Kidney (tissue), 14 donors: ENCODE results near the gene NIPA2. TPM values are rescaled to one million over a fixed set of nuclear protein-coding genes. Genes with fewer than 3 reads are reported as not detected.

Experiments used
- DNase-seq, 5 donors: peaks; one replicate each; pipeline ENCODE4 v3.0.0-alpha.2; 2013 to 2020
- FAIRE-seq: peaks from 2 replicates; lab custom pipeline; 2012; peaks lifted over from hg19 to GRCh38; lab: Jason Lieb, UNC
- H3K27ac ChIP-seq, 2 donors: one replicate each; pipeline ENCODE4 v1.7.0; 2013; ENCODE audit warnings: low read depth in 2 of 2, low read length in 2 of 2, inconsistent platforms in 1 of 2
- H3K27me3 ChIP-seq: one replicate; pipeline ENCODE4 v1.7.1; 2013; ENCODE audit warnings: low read length, inconsistent platforms; ENCODE audit not compliant: control insufficient read depth, insufficient read depth
- H3K36me3 ChIP-seq, 3 donors: one replicate each; pipeline versions ENCODE4 v1.7.0 to v1.7.1; 2013; ENCODE audit warnings: low read length in 3 of 3, control low read depth in 1 of 3, inconsistent platforms in 1 of 3; ENCODE audit not compliant: insufficient read depth in 3 of 3, control insufficient read depth in 2 of 3
- H3K4me1 ChIP-seq, 3 donors: one replicate each; pipeline versions ENCODE4 v1.7.0 to v1.7.1; 2013; ENCODE audit warnings: low read length in 3 of 3, inconsistent platforms in 1 of 3, low read depth in 1 of 3; ENCODE audit not compliant: control insufficient read depth in 2 of 3, insufficient read depth in 2 of 3
- H3K4me3 ChIP-seq, 3 donors: one replicate each; pipeline versions ENCODE4 v1.7.0 to v1.8.1; 2013; ENCODE audit warnings: low read length in 3 of 3, control low read depth in 1 of 3, inconsistent platforms in 1 of 3
- H3K9ac ChIP-seq, 3 donors: one replicate each; pipeline versions ENCODE4 v1.7.0 to v1.7.1; 2013; ENCODE audit warnings: low read length in 3 of 3, control low read depth in 1 of 3, inconsistent platforms in 1 of 3
- H3K9me3 ChIP-seq, 3 donors: one replicate each; pipeline versions ENCODE4 v1.7.0 to v1.7.1; 2013; ENCODE audit warnings: low read length in 3 of 3, control low read depth in 1 of 3, inconsistent platforms in 1 of 3; ENCODE audit not compliant: control insufficient read depth in 2 of 3, insufficient read depth in 1 of 3
- CTCF ChIP-seq: IDR thresholded peaks from 3 replicates; pipeline ENCODE4 v1.5.1; 2012; ENCODE audit warnings: mild to moderate bottlenecking, moderate library complexity, borderline replicate concordance; ENCODE audit not compliant: insufficient read depth; ENCODE audit errors: extremely low read depth
- intact Hi-C: fragments of 100-400 bp; cut with DNase I; formaldehyde crosslinking; loops from one replicate; pipeline ENCODE4 v1.11.1; 2022
- polyA plus RNA-seq: library from polyadenylated mRNA; stranded (reverse); fragments of 350-450 nt; fragmentation: Illumina TruSeq; extraction: RNeasy Lipid Tissue Mini Kit (QIAGEN cat#74804); gene quantifications from one replicate; pipeline ENCODE4 v1.2.3, GENCODE V29; 2014; ENCODE audit warnings: low read depth, low replicate concordance; ENCODE audit not compliant: insufficient read depth
- total RNA-seq: library from RNA; stranded (reverse); fragmentation: NEBNext Ultra II Directional; extraction: Animal tissue kit (Norgen Biotek cat#: 25700); gene quantifications from one replicate; pipeline ENCODE4 v1.2.1, GENCODE V29; 2021
- donor health status: control.
- donor health status: control.
- donor health status: control.
- donor health status: control.
- donor health status: control.
- donor health status: DM: yes; HTN: yes; CAD: no.
- donor health status: Normal renal cell carcinoma (clear cell type).

NIPA2 gene
- total and polyA plus RNA-seq, 2 donors from 2014 or later = 30.0 to 48.5 TPM

GRCh38 chr15:22869856-22870255 is 31.4 kb downstream of the NIPA2 start:
- DNase-seq (no peak), FAIRE-seq (no peak)
- H3K4me3 ChIP-seq = no peak overlapping the region
- no peak for TF ChIP-seq CTCF
- no peaks in the 10 kb centered on the region for H3K27me3 ChIP-seq
- peaks cover 6 to 74% (median 44%) of the 10 kb centered on the region in 3 donors for H3K36me3 ChIP-seq
- H3K9ac ChIP-seq = no peak overlapping the region
- peaks cover 0 to 5% (median 0%) of the 10 kb centered on the region in 3 donors for H3K4me1 ChIP-seq
- intact Hi-C loops = no loop called here
- H3K9me3 ChIP-seq = no peaks in the 10 kb centered on the region
- H3K27ac ChIP-seq = no peak overlapping the region

- Histone ChIP-seq H3K4me3 (no peak overlapping the region), H3K36me3 (peaks cover 6 to 73% (median 44%) of the 10 kb centered on the region in 3 donors), H3K9me3 (no peaks in the 10 kb centered on the region), H3K9ac (no peak overlapping the region), H3K27me3 (no peaks in the 10 kb centered on the region), H3K27ac (no peak overlapping the region), H3K4me1 (peaks cover 0 to 5% (median 2%) of the 10 kb centered on the region in 3 donors)
- DNase-seq (no peak), FAIRE-seq (no peak)
- no peak for TF ChIP-seq CTCF
- intact Hi-C loops = no loop called here
Observed at GRCh38 chr15:22870865-22871264, 32.4 kb downstream of the NIPA2 start.

GRCh38 chr15:22871481-22872086 is 33.1 kb downstream of the NIPA2 start:
- H3K36me3 ChIP-seq = peaks cover 6 to 66% (median 47%) of the 10 kb centered on the region in 3 donors
- H3K4me1 ChIP-seq = peaks cover 0 to 5% (median 2%) of the 10 kb centered on the region in 3 donors
- no peak overlapping the region for H3K4me3 ChIP-seq
- no peaks in the 10 kb centered on the region for H3K27me3 ChIP-seq
- no peak for TF ChIP-seq CTCF
- H3K27ac ChIP-seq = no peak overlapping the region
- no peak for FAIRE-seq
- no peaks in the 10 kb centered on the region for H3K9me3 ChIP-seq
- no peak overlapping the region for H3K9ac ChIP-seq
- DNase-seq = no peak
- intact Hi-C loops = no loop called here
